NCI-H1436 treated with DMSO at 0.1 percent for 48 hours (cell line): ENCODE measurements around the gene DLL1.
A peak's percentile ranks its signal among the peaks of the same experiment; 100 is the strongest.
"Not testable (repeated sequence)": the region's sequence is repeated elsewhere in the genome, so short reads cannot be mapped to it uniquely, and the experiment has no call there.

ENCODE experiments used
- DNase-seq: peaks from one replicate; lab custom pipeline; 2025; lab: John Stamatoyannopoulos, UW

DLL1 gene

GRCh38 chr6:170290296-170291128 is at the start of gene DLL1:
TSS of gene DLL1 (minus strand) at chr6:170291078. CDS start at chr6:170290139, 939 bp downstream.
- peak; percentile 48 for DNase-seq

- not testable (repeated sequence) for DNase-seq
These were observed 44.3 kb upstream of the DLL1 start for GRCh38 chr6:170335199-170335598.

- DNase-seq = no peak
These were observed 38.4 kb upstream of the DLL1 start for GRCh38 chr6:170329321-170329720.

DNA sequence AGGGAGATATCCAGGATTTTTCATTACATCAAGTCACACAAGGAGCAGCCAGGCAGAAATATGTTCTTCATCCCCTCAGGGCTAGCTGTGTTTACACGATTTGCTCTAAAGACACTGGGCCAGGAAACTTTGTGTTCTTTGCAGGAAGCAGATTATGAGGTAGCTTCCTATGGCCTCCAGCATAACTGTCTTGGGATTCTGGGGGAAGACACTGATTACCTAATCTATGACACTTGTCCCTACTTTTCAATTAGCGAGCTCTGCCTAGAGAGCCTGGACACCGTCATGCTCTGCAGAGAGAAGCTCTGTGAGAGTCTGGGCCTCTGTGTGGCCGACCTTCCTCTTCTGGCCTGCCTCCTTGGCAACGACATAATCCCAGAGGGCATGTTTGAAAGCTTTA is 26.8 kb upstream of the DLL1 start:
- DNase-seq = no peak

GRCh38 chr6:170317076-170317475 is 26.2 kb upstream of the DLL1 start:
- DNase-seq = no peak

DNA sequence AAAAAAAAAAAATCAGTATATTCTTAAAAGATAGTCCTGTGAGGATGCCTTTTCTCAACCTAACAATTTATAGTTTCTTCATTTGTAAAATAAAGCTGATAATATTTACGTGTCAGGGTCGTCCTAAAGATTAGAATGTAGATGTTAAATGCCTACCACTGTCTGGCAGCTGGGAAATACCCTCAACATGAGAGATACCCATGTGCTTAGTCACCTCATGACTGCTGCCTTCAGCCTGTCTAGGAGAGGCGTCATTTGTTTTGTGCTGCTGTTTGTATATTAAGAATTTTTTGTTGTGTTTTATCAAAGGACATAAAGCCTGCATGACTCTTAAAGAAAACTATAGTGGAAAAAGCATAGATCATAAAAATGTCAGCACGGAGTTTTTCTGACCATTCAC is 25.2 kb upstream of the DLL1 start:
- no peak for DNase-seq

DNA sequence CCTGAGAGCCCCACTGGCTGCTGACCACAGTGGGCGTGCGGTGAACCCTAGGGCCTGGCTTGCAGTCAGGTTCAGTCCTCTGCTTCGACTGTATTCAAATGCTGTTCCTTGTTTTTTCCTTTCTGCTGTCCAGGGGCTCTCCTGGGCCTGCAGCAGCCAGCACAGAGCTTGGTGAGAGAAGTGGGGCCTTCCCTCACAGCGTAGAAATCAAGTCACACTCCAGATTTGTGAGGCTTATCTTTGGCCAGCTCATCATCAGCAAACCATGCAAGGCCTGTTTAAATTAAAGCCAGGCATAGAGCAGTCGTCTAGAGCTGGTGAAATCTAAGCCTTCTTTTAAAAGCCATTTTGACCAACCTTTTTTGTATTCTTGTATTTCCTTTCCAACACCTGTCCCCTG is 24.1 kb upstream of the DLL1 start:
- no peak for DNase-seq

DNA sequence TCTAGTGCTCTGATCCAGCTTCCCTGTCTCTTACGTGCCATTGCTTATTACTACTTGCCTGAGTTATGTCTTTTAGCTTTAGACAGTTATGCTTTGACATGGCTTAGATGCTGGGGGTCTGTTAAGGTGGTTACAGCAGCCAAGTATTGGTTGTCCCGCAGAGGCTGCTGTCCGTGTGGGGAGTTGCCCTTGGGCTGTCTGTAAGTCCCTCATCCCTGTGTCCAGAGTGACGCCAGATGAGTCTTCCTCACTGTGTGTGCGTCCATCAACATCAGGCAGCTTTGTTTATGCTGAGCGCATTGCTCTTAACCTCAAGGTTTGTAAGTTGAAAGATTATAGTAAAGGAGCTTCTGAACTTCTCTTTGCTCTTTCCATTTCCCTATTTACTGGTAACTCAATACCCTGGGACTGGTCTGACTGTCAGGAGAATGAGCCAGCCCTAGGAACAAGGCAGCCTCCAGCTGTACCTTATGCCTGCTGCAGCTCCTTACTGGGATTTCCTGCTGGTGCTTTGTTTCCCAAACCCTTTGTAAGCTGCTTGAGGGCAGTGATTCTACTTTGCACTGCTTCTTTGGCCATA is 22.9 kb upstream of the DLL1 start:
- DNase-seq = no peak

GRCh38 chr6:170312876-170313275 is 22.0 kb upstream of the DLL1 start:
- DNase-seq = no peak

DNA sequence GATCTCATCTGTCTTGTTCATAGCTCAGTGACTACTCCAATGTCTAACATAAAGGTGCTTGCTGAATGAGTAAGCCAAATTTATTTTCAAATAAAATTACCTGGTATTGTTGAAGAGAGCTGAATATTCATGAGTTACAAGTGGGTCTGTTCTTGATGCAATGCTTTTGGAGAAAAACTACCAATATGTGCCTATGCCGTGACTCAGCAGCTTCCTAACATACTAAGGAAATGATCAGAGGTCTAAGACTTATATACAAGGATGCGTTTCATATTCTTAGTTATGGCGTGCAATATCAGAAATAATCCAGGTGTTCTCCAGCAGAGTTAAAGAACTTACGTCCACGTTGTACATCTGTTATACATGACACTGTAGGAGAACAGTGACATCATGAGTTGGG is 20.8 kb upstream of the DLL1 start:
- no peak for DNase-seq

GRCh38 chr6:170308761-170309160 is 17.9 kb upstream of the DLL1 start:
- DNase-seq = no peak

- DNase-seq = no peak
These were observed 16.2 kb upstream of the DLL1 start for GRCh38 chr6:170307080-170307545.

GRCh38 chr6:170306324-170307079 is 15.6 kb upstream of the DLL1 start, which contains the start of gene FAM120B:
TSS of gene FAM120B (plus strand) at chr6:170306758. CDS start at chr6:170317391, 10,633 bp downstream.
- DNase-seq = peak; percentile 57

GRCh38 chr6:170305805-170306323 is 15.0 kb upstream of the DLL1 start:
- DNase-seq = no peak

- DNase-seq = no peak
These were observed 10.3 kb upstream of the DLL1 start for GRCh38 chr6:170301184-170301583.

GRCh38 chr6:170298688-170299087 is 7.8 kb upstream of the DLL1 start:
- DNase-seq = no peak

DNA sequence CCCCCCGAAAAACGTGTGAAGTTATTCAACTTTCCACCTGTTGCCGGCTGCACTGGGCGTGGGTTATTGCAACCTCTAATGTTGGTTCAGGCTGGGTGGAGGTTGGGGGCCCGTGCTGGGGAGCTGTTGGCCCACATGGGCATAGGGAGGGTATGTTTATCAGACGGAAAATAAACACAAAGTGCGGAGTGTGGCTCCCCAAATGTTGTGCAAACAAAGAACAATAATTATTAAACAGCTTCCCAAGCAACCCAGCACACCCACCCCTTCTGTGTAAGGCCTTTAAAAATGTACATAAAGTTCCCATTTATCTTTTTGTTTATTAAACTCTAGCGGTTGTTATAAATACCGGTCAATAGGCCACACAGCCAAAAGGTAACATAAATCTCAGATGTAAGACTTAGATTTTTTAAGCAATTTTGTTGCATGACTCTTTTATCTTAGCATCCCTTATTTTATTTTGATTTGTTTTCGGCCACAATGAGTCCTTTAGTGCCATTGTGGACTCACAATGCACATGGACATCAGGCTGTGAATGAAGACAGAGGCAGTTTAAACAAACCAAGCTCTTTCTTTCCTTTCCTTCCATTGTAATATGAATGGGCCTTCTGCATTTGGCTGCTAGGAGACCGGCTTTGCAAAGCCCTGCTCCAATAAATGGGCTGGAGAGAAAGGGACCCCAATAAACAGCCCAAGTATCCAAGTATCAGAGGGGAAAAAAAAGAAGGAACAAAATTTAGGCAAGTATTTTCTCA is 6.9 kb upstream of the DLL1 start:
- no peak for DNase-seq

- no peak for DNase-seq
These were observed 6.1 kb upstream of the DLL1 start for GRCh38 chr6:170296746-170297575.

GRCh38 chr6:170296423-170296745 is 5.5 kb upstream of the DLL1 start:
- no peak for DNase-seq

- DNase-seq = no peak
These were observed 4.9 kb upstream of the DLL1 start for GRCh38 chr6:170295510-170296422.
